Measurements from ENCODE around the gene EYA2. TPM values are rescaled to one million over a fixed set of nuclear protein-coding genes. Genes with fewer than 3 reads are reported as not detected.

Gene EYA2
- total RNA-seq, 1 donor from 2014 or later = 1.3 TPM

- peaks cover 3% of the 10 kb centered on the region for H3K27me3 Mint-ChIP-seq (ENCODE audit: low read depth)
- H3K27ac Mint-ChIP-seq (ENCODE audit: unreplicated experiment) = no peak overlapping the region
- DNase-seq (ENCODE audit: low read depth, low spot score) = peak; percentile 81
- no peaks in the 10 kb centered on the region for H3K36me3 Mint-ChIP-seq (ENCODE audit: low read depth)
- TF ChIP-seq, protein P1, sequence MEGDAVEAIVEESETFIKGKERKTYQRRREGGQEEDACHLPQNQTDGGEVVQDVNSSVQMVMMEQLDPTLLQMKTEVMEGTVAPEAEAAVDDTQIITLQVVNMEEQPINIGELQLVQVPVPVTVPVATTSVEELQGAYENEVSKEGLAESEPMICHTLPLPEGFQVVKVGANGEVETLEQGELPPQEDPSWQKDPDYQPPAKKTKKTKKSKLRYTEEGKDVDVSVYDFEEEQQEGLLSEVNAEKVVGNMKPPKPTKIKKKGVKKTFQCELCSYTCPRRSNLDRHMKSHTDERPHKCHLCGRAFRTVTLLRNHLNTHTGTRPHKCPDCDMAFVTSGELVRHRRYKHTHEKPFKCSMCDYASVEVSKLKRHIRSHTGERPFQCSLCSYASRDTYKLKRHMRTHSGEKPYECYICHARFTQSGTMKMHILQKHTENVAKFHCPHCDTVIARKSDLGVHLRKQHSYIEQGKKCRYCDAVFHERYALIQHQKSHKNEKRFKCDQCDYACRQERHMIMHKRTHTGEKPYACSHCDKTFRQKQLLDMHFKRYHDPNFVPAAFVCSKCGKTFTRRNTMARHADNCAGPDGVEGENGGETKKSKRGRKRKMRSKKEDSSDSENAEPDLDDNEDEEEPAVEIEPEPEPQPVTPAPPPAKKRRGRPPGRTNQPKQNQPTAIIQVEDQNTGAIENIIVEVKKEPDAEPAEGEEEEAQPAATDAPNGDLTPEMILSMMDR (conservative IDR thresholded peaks at IDR 0.05) = peak; percentile 96
- H3K9me3 Mint-ChIP-seq = peaks cover 3% of the 10 kb centered on the region
- H3K4me1 Mint-ChIP-seq = peaks cover 7% of the 10 kb centered on the region
- no peak overlapping the region for H3K4me3 Mint-ChIP-seq
Observed at GRCh38 chr20:47196091-47197081, 301.7 kb downstream of the EYA2 start.

DNA sequence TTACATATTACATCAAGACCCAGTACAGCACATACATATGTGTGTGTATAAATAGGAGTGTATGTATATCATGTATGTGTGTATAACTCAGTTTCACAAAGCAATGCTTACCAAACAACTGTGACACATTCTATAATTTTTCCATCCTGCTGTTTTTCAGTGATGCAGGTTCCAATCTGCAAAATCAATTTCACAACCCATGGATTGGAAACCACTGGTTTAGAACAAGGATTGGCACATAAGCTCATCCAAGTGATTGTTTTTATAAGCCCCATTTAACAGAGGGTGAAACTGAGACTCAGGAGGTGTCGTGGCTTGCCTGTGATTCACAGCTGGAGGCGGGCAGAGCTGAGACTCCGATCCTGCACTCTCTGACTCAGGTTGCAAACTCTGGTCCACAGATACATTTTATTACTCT, 303.6 kb downstream of the EYA2 start:
- Mint-ChIP-seq H3K4me1 (peaks cover 7% of the 10 kb centered on the region), H3K9me3 (no peaks in the 10 kb centered on the region), H3K4me3 (no peak overlapping the region), H3K36me3 (ENCODE audit: low read depth) (no peaks in the 10 kb centered on the region), H3K27me3 (ENCODE audit: low read depth) (no peaks in the 10 kb centered on the region), H3K27ac (ENCODE audit: unreplicated experiment) (no peak overlapping the region)
- DNase-seq (ENCODE audit: low read depth, low spot score) = no peak
- TF ChIP-seq, protein P1 (conservative IDR thresholded peaks at IDR 0.05) = no peak

DNA sequence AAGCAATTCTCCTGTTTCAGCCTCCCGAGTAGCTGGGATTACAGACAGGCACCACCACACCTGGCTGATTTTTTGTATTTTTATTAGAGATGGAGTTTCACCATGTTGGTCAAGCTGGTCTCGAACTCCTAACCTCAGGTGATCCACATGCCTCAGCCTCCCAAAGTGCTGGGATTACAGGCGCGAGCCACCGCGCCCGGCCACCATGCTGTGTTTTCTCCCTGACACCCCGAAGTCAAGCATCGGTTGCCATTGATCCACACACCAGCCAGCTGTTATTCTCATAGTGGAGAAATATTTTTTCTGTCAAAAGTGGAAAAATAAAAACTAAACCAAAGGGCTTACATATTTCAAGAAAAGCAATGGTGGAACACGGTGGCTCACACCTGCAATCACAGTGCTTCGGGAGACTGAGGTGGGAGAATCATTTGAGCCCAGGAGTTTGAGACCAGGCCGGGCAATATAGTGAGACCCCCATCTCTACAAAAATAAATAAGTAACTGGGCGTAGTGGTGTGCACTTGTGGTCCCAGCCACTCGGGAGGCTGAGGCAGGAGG, 304.4 kb downstream of the EYA2 start:
- no peak for DNase-seq (ENCODE audit: low read depth, low spot score)
- H3K27me3 Mint-ChIP-seq (ENCODE audit: low read depth) = no peaks in the 10 kb centered on the region
- no peak overlapping the region for H3K4me3 Mint-ChIP-seq
- H3K27ac Mint-ChIP-seq (ENCODE audit: unreplicated experiment) = no peak overlapping the region
- H3K4me1 Mint-ChIP-seq = peaks cover 7% of the 10 kb centered on the region
- no peaks in the 10 kb centered on the region for H3K36me3 Mint-ChIP-seq (ENCODE audit: low read depth)
- TF ChIP-seq, protein P1 (conservative IDR thresholded peaks at IDR 0.05) = no peak
- no peaks in the 10 kb centered on the region for H3K9me3 Mint-ChIP-seq

GRCh38 chr20:47201074-47201730, 306.6 kb downstream of the EYA2 start:
- Mint-ChIP-seq H3K27ac (ENCODE audit: unreplicated experiment) (no peak overlapping the region), H3K9me3 (no peaks in the 10 kb centered on the region), H3K4me3 (no peak overlapping the region), H3K36me3 (ENCODE audit: low read depth) (no peaks in the 10 kb centered on the region), H3K27me3 (ENCODE audit: low read depth) (no peaks in the 10 kb centered on the region), H3K4me1 (peaks cover 7% of the 10 kb centered on the region)
- DNase-seq (ENCODE audit: low read depth, low spot score) = no peak
- TF ChIP-seq, protein P1 (conservative IDR thresholded peaks at IDR 0.05) = no peak

All from neural crest cell (in vitro differentiated cells).